A673 (cell line): ENCODE data around the gene CLUH.

ENCODE experiments used
- CTCF ChIP-seq: fragments of 300-800, 200-600 bp; sonication (generic); conservative IDR thresholded peaks from 2 replicates; pipeline ENCODE4 v1.5.1; 2017; ENCODE audit warnings: low read depth, mild to moderate bottlenecking, antibody characterized with exemption, low read length, moderate library complexity, mixed read lengths
- EZH2 ChIP-seq: fragments of 200-600 bp; sonication (generic); IDR thresholded peaks from 2 replicates; pipeline ENCODE4 v1.6.1; 2017; ENCODE audit warnings: borderline replicate concordance, low read depth, mild to moderate bottlenecking, mixed read lengths, antibody characterized with exemption, low read length; ENCODE audit not compliant: poor library complexity, severe bottlenecking

- TF ChIP-seq CTCF: no peak
- TF ChIP-seq EZH2: no peak
Measured at GRCh38 chr17:2710071-2710802, 1.3 kb downstream of the CLUH start.
